Mesendoderm (in vitro differentiated cells): ENCODE data around the gene CPT1B.
"Not testable (repeated sequence)": the region's sequence is repeated elsewhere in the genome, so short reads cannot be mapped to it uniquely, and the experiment has no call there.

Experiments used
- DNase-seq: peaks from one replicate; pipeline ENCODE4 v3.0.0; 2013
- H2AK5ac ChIP-seq: 2 replicates; pipeline ENCODE4 v1.6.1; 2013; ENCODE audit warnings: low read length, inconsistent platforms
- H2BK120ac ChIP-seq: 2 replicates; pipeline ENCODE4 v1.6.1; 2013; ENCODE audit warnings: low read depth, mild to moderate bottlenecking, low read length, moderate library complexity, mixed read lengths
- H2BK15ac ChIP-seq: replicated peaks from 2 replicates; pipeline ENCODE4 v1.6.1; 2013; ENCODE audit warnings: low read depth, mild to moderate bottlenecking, moderate library complexity
- H2BK5ac ChIP-seq: 2 replicates; pipeline ENCODE4 v1.6.1; 2013; ENCODE audit warnings: low read length, inconsistent platforms
- H3K18ac ChIP-seq: 2 replicates; pipeline ENCODE4 v1.6.1; 2013; ENCODE audit warnings: mild to moderate bottlenecking, low read length, mixed read lengths
- H3K23ac ChIP-seq: one replicate; pipeline ENCODE4 v1.6.1; 2013; ENCODE audit warnings: low read length
- H3K27ac ChIP-seq: 2 replicates; pipeline ENCODE4 v1.5.1; 2013; ENCODE audit warnings: low read depth, mild to moderate bottlenecking, inconsistent platforms, low read length, moderate library complexity
- H3K27me3 ChIP-seq: 2 replicates; pipeline ENCODE4 v1.6.1; 2013; ENCODE audit warnings: low read length, control low read depth, mild to moderate bottlenecking, inconsistent platforms; ENCODE audit not compliant: insufficient read depth, poor library complexity
- H3K36me3 ChIP-seq: 2 replicates; pipeline ENCODE4 v1.6.1; 2013; ENCODE audit warnings: low read length, inconsistent platforms; ENCODE audit not compliant: control insufficient read depth, insufficient read depth
- H3K4ac ChIP-seq: one replicate; pipeline ENCODE4 v1.6.1; 2013; ENCODE audit warnings: low read depth, mild to moderate bottlenecking, low read length, moderate library complexity
- H3K4me1 ChIP-seq: 2 replicates; pipeline ENCODE4 v1.6.1; 2013; ENCODE audit warnings: low read depth, low read length, inconsistent platforms; ENCODE audit not compliant: control insufficient read depth
- H3K4me2 ChIP-seq: 2 replicates; pipeline ENCODE4 v1.6.1; 2013; ENCODE audit warnings: low read length
- H3K4me3 ChIP-seq: 2 replicates; pipeline ENCODE4 v1.5.1; 2013; ENCODE audit warnings: mild to moderate bottlenecking, low read length
- H3K56ac ChIP-seq: one replicate; pipeline ENCODE4 v1.6.1; 2013; ENCODE audit warnings: low read length
- H3K79me1 ChIP-seq: 2 replicates; pipeline ENCODE4 v1.6.1; 2013; ENCODE audit warnings: low read length, inconsistent platforms
- H3K79me2 ChIP-seq: 2 replicates; pipeline ENCODE4 v1.6.1; 2013; ENCODE audit warnings: mild to moderate bottlenecking, low read length; ENCODE audit not compliant: control insufficient read depth, insufficient read depth
- H3K9ac ChIP-seq: 2 replicates; pipeline ENCODE4 v1.6.1; 2013; ENCODE audit warnings: low read length, inconsistent platforms
- H4K5ac ChIP-seq: one replicate; pipeline ENCODE4 v1.6.1; 2013; ENCODE audit warnings: low read length
- H4K8ac ChIP-seq: one replicate; pipeline ENCODE4 v1.6.1; 2013; ENCODE audit warnings: low read depth, mild to moderate bottlenecking, control low read depth, low read length, moderate library complexity
- whole genome bisulfite sequencing: extraction: QIAGEN DNeasy Blood & Tissue Kit; methylation state at CpG from one replicate; pipeline ENCODE4 v1.1.7; 2013; ENCODE audit warnings: low lambda C conversion rate, missing lambda C conversion rate; ENCODE audit not compliant: insufficient coverage; ENCODE audit errors: extremely low coverage; 5-methylcytosine and 5-hydroxymethylcytosine counted together

Gene CPT1B

DNA sequence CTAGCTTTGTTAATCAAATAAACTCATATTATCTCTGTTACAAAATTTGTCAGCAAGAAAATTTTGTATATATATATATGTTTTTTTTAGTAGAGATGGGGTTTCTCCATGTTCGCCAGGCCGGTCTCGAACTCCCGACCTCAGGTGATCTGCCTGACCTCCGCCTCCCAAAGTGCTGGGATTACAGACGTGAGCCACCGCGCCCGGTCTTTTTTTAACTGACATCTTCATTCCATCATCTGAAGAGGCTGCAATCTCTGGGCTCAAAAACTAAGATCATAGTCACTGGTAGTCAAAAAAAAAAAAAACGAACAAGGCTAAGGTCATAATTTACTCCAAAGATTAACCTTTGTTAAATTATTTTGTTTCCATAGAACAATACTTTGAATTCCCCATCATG, 37.8 kb downstream of the CPT1B start:
- WGBS, result no CpG with 5 or more reads among the region's 10 CpGs
- Histone ChIP-seq H3K4ac (no peak overlapping the region), H3K23ac (no peak overlapping the region), H3K36me3 (no peaks in the 10 kb centered on the region), H3K56ac (no peak overlapping the region), H3K18ac (no peak overlapping the region), H4K8ac (no peak overlapping the region), H3K79me1 (no peaks in the 10 kb centered on the region), H2BK15ac (no peak overlapping the region), H2BK120ac (no peak overlapping the region), H3K4me2 (no peak overlapping the region), H3K4me3 (no peak overlapping the region), H3K79me2 (no peaks in the 10 kb centered on the region), H3K9ac (no peak overlapping the region), H2BK5ac (no peak overlapping the region), H3K27me3 (no peaks in the 10 kb centered on the region), H4K5ac (no peak overlapping the region), H3K27ac (no peak overlapping the region), H2AK5ac (no peak overlapping the region), H3K4me1 (no peaks in the 10 kb centered on the region)
- DNase-seq, result no peak

GRCh38 chr22:50537765-50538164, 40.5 kb downstream of the CPT1B start:
- DNase-seq, result no peak
- Histone ChIP-seq H2BK120ac (no peak overlapping the region), H3K4ac (no peak overlapping the region), H3K4me2 (no peak overlapping the region), H2BK5ac (no peak overlapping the region), H3K23ac (no peak overlapping the region), H3K4me1 (no peaks in the 10 kb centered on the region), H2BK15ac (no peak overlapping the region), H3K56ac (no peak overlapping the region), H4K8ac (no peak overlapping the region), H3K9ac (no peak overlapping the region), H2AK5ac (no peak overlapping the region), H4K5ac (no peak overlapping the region), H3K27me3 (no peaks in the 10 kb centered on the region), H3K36me3 (no peaks in the 10 kb centered on the region), H3K4me3 (no peak overlapping the region), H3K79me1 (no peaks in the 10 kb centered on the region), H3K27ac (no peak overlapping the region), H3K79me2 (no peaks in the 10 kb centered on the region), H3K18ac (no peak overlapping the region)
- 93% methylated on average over 2 of the region's 13 CpGs for WGBS

DNA sequence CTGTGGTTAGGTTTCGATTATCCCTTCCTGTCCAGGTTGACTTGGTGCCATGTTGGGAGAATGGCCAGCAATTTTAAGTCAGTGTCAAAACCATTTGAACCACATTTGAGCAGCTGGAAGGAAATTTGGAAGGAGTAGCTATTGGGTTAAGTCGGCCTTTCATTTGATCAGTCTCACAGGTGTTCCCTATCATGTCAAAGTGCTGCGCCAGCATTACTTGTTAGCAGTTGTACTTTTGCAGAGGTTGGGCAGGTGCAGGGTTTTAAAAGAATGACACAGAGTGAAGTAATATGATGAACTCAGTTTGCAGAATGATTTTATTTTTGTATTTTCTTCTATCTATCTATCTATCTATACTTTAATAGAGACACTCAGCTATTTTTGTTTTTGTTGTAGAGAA, 42.0 kb downstream of the CPT1B start:
- no peak overlapping the region for H2BK15ac ChIP-seq
- H3K56ac ChIP-seq, result no peak overlapping the region
- no peak overlapping the region for H4K8ac ChIP-seq
- DNase-seq, result no peak
- H3K27ac ChIP-seq, result no peak overlapping the region
- H3K4me1 ChIP-seq, result peaks cover under 1% of the 10 kb centered on the region
- no CpG with 5 or more reads among the region's 3 CpGs for WGBS
- no peak overlapping the region for H2BK5ac ChIP-seq
- H3K79me1 ChIP-seq, result no peaks in the 10 kb centered on the region
- H3K79me2 ChIP-seq, result no peaks in the 10 kb centered on the region
- H2AK5ac ChIP-seq, result no peak overlapping the region
- no peak overlapping the region for H3K4me3 ChIP-seq
- no peak overlapping the region for H3K9ac ChIP-seq
- H3K4ac ChIP-seq, result no peak overlapping the region
- H2BK120ac ChIP-seq, result no peak overlapping the region
- H3K23ac ChIP-seq, result no peak overlapping the region
- no peak overlapping the region for H4K5ac ChIP-seq
- peaks cover 5% of the 10 kb centered on the region for H3K27me3 ChIP-seq
- H3K36me3 ChIP-seq, result no peaks in the 10 kb centered on the region
- H3K18ac ChIP-seq, result no peak overlapping the region
- H3K4me2 ChIP-seq, result no peak overlapping the region

DNA sequence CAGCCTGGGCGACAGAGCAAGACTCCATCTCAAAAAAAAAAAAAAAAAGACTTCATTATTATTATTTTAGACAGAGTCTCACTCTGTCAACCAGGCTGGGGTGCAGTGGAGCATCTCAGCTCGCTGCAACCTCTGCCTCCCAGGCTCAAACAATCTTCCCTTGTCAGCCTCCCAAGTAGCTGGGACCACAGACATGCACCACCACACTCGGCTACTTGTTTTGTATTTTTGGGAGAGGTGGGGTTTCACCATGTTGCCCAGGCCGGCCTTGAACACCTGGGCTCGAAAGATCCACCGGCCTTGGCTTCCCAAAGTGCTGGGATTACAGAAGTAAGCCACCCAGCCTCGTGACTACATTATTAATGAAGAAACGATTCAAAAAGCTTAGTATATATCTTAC, 43.1 kb downstream of the CPT1B start:
- Histone ChIP-seq H3K4me3 (no peak overlapping the region), H3K36me3 (no peaks in the 10 kb centered on the region), H3K23ac (no peak overlapping the region), H3K27me3 (peaks cover 11% of the 10 kb centered on the region), H3K18ac (no peak overlapping the region), H3K79me1 (no peaks in the 10 kb centered on the region), H3K79me2 (no peaks in the 10 kb centered on the region), H3K56ac (no peak overlapping the region), H2BK15ac (no peak overlapping the region), H3K4ac (no peak overlapping the region), H3K4me2 (no peak overlapping the region), H2BK120ac (no peak overlapping the region), H3K9ac (no peak overlapping the region), H2AK5ac (no peak overlapping the region), H2BK5ac (no peak overlapping the region), H4K8ac (no peak overlapping the region), H4K5ac (no peak overlapping the region), H3K4me1 (peaks cover 3% of the 10 kb centered on the region), H3K27ac (no peak overlapping the region)
- DNase-seq, result no peak
- WGBS, result no CpG with 5 or more reads among the region's 8 CpGs

- not testable (repeated sequence) for DNase-seq, H3K79me2 ChIP-seq, H3K9ac ChIP-seq, H3K4me2 ChIP-seq, H2BK5ac ChIP-seq, H2AK5ac ChIP-seq, H3K23ac ChIP-seq, H4K8ac ChIP-seq, H3K36me3 ChIP-seq, H3K27ac ChIP-seq, H3K4me3 ChIP-seq, H4K5ac ChIP-seq, H3K79me1 ChIP-seq, H2BK15ac ChIP-seq, H3K4ac ChIP-seq, H3K18ac ChIP-seq, H2BK120ac ChIP-seq, H3K4me1 ChIP-seq, H3K56ac ChIP-seq
- WGBS, result no CpG with 5 or more reads among the region's 21 CpGs
- peaks cover 19% of the 10 kb centered on the region for H3K27me3 ChIP-seq
These were observed 44.1 kb downstream of the CPT1B start for GRCh38 chr22:50533856-50534711.
